Mucosa of gallbladder (tissue), 1 donor: Measurements from ENCODE around the gene NET1. TPM values are rescaled to one million over a fixed set of nuclear protein-coding genes. Genes with fewer than 3 reads are reported as not detected.
"Not testable (repeated sequence)": the region's sequence is repeated elsewhere in the genome, so short reads cannot be mapped to it uniquely, and the experiment has no call there.

Experiments used
- DNase-seq: peaks from one replicate; pipeline ENCODE4 v3.0.0-alpha.2; 2020; ENCODE audit warnings: low spot score
- total RNA-seq: library from RNA; stranded (reverse); gene quantifications from one replicate; pipeline ENCODE4 v1.2.1, GENCODE V29; 2021
- donor health status: DM: no; HTN: no; CAD: no.

NET1 gene
- total RNA-seq, 1 donor from 2014 or later, result 85.8 TPM

GRCh38 chr10:5399332-5399731 lies 13.0 kb upstream of the NET1 start:
- no peak for DNase-seq

DNA sequence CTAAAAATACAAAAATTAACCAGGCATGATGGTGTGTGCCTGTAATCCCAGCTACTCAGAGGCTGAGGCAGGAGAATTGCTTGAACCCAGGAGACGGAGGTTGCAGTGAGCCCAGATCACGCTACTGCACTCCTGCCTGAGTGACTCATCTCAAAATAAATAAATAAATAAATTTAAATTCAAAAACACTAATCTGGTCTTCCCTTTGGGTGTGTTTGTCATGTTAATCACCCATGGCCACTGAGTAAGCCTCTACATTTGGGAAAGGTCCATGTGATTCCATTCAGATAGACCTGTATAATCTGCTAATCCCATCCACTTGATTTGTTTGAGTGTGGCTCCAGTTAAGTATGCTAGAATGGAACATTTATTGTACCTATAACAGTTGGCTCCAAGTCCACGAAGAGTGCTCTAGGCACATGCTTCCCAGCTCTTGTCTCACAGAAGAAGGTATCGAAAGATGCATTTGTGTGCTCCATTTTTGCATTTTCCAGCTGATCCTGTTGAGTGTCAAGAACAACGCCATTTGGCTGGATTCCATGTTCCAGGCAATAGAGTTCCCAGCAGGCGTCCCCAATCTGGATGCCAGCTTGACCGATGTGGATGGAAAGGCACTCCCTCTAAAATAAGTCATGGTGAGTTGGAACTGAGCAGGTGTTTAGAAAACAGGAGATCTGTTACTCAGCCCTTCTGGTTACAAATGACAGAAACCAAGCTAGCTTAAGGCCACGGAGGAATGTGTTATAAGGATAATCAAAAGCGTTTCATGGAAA lies 11.7 kb upstream of the NET1 start:
- DNase-seq, result no peak

- no peak for DNase-seq
Measured at GRCh38 chr10:5402798-5403197, 9.6 kb upstream of the NET1 start.

- DNase-seq, result no peak
Measured at GRCh38 chr10:5404208-5405041, 7.9 kb upstream of the NET1 start, which contains the start of gene TUBAL3. Gene TUBAL3, minus strand, starts transcription at chr10:5404828. Its CDS starts 36 bp downstream, at chr10:5404792.

DNA sequence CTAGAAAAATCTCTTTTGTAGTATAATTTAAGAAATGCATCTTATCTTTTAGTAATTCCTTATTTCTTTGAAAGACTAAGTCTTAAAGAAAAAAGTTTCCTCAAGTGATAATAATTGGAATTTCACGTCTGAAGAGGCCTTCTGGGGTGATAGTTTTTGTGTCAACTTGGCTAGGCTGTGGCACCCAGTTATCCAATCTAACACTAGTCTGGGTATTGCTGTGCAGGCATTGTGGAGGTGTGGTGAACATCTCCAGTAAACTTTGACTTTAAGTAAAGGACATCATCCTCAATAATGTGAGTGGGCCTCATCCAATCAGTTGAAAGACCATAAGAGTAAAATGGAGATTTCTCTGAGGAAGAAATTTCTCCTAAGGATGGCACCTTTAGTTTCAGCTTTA lies 5.4 kb upstream of the NET1 start:
- no peak for DNase-seq

GRCh38 chr10:5410787-5411186 lies 1.6 kb upstream of the NET1 start:
- DNase-seq, result not testable (repeated sequence)

GRCh38 chr10:5411941-5412276 lies 448 bp upstream of the NET1 start:
- DNase-seq, result no peak

GRCh38 chr10:5413012-5413938 lies 918 bp downstream of the NET1 start:
- DNase-seq, result no peak

DNA sequence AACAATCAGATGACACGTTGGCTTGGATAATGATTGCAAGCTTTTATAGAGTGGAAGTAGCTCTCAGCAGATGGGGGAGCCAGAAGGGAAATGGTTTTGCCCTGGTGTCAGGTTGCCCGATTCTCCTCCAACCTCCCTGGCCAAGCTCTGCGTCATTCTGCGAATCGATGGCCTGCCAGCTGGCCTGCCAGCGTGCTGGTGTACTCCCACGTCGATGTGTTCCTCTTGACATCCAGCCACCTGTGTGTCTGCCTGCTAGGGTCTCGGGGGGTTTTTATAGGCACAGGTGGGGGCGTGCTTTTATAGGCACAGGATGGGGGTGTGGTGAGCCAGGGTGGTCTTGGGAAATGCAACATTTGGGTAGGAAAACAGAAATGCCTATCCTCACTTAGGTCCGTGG lies 4.6 kb downstream of the NET1 start:
- no peak for DNase-seq

DNA sequence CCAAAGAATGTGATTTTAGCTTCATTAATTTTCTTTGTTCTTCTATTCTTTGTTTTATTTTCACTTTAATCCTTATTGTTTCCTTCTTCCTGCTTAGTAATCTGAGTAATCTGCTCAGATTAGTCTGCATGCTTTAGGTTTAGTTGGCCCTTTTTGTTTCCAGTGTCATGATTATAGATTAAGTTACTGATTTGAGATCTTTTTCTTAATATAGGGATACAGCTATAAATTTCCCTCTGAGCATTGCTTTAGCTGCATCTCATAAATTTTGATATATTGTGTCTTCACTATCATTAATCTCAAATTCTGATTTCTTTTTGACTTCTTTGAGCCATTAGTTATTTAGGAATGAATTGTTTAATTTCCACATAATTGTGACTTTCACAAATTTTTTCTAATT lies 6.2 kb downstream of the NET1 start:
- DNase-seq, result no peak

- no peak for DNase-seq
Measured at GRCh38 chr10:5419466-5420094, 7.2 kb downstream of the NET1 start.

DNA sequence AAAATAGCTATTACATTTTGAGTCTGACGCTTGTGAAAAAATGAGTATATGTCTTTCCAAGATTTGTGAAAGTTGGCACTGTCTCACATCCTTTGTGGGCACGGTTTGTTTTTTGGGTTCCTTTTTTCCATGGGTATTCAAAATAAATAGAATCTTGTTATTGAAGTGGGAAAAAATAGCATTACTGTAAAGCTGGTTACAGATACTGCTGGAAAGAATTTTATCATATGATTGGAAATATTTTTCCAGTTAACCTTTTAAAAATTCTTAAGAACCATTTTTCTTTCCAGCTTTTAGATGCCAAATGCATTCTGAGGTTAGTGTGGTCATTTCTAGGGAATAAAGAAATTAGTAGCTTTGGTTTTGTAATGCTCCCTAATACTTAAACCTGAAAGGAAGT lies 11.4 kb downstream of the NET1 start:
- DNase-seq, result no peak

DNA sequence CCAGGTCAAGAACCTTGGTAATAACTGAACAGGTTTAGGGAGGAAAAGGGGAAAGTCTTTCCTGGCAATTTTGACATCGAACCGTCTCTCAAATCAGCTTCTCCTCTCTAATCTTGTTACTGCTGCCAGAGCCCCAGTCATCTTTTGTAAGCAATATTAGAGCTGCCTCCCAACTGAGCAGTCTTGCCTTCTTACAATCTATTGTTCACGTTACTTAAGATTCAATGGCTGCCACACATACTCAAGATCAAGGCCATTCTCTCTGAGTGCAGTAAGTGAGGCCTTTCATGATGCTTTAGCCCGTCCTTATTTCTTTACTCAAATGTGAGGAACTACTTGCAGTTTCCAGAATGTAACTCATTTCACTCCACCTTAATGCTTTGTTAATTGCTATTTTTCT lies 12.4 kb downstream of the NET1 start:
- no peak for DNase-seq

- no peak for DNase-seq
Measured at GRCh38 chr10:5428133-5428532, 15.8 kb downstream of the NET1 start.

DNA sequence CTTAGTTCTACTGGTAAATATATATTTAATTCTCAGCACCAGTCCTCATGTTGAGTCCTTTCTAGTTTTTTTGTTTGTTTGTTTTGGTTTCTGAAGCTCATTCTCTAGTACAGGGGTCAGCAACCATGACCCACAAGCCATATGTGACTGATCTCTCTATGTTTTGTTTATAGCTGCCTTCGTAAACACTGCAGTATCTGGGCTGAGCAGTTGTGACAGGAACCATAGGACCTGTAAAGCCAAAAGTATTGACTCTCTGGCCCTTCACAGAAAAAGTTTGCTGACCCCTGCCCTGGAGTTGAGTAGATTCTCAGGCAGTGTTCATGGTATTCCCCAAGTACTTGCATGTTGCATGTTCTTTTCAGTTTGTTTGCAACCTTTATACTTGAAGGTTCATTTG lies 20.8 kb downstream of the NET1 start:
- DNase-seq, result no peak

- no peak for DNase-seq
Measured at GRCh38 chr10:5434017-5434753, 21.8 kb downstream of the NET1 start.

DNA sequence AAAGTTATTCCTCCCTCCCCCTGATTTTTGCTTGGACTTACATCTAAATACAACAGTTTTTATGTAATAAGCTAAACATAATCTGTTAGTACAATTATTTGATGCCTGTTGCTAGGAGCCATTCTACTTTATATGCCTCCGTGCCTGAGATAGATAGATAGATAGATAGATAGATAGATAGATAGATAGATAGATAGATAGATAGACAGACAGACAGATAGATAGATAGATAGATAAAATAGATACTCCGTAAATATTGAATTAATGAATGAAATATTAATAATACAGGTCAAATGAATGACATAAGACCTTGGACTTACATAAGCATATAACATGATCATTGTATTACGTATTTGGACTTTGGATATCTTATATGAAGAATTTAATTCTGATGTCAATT lies 23.0 kb downstream of the NET1 start:
- no peak for DNase-seq

DNA sequence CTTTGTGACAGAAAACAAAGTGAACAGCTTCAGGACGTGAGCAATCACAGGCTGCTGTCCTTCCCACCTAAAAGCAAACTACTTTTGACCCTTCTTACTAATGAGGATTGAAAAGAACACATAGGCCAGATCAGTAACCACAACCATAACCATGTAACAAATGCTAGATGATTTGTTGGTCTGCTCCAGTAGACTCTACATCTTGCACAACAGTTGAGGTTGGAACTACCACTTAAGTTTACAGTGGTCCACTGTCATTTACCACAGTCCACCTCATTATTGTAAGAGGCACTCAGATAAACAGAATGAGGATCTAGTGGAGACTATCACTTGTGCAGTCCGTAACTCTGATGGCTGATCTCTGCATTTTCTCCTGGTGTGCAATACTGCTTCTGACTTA lies 27.8 kb downstream of the NET1 start:
- DNase-seq, result no peak

DNA sequence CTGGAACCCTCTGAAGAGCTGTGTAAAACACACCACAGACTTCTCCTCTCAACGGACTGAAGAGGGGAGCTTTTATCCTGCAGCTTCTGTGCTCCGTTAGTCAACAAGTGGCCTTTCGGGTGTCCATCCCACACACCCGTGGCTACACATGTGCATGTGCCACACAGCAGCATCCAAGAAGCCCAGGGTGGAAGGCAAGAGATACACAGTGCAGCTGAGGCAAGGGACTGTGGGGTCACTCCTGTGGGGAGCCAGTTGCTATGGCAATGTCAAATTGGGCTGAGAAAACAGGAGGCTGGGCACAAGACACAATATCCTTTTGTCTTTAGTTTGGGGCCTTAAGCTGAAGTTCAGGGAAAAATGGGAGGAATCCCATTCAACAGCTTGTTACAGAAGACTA lies 28.7 kb downstream of the NET1 start:
- DNase-seq, result no peak

- peak; percentile 58 for DNase-seq
Measured at GRCh38 chr10:5442065-5442989, 30.0 kb downstream of the NET1 start.
